ENCODE results near the gene LAMB1.

Gene LAMB1

GRCh38 chr7:107915541-107915940 is 87.4 kb downstream of the LAMB1 start:
- Histone ChIP-seq H2BK12ac (ENCODE audit: low read length in 2 of 2) (no peak overlapping the region), H2AK5ac (ENCODE audit: low read length, severe bottlenecking) (no peak overlapping the region), H3K9me3 (ENCODE audit: control insufficient read depth, low read length) (no peaks in the 10 kb centered on the region), H3K23ac (ENCODE audit: low read length in 2 of 2) (no peak overlapping the region), H2BK5ac (ENCODE audit: low read depth, low read length, poor library complexity, severe bottlenecking) (no peak overlapping the region), H3K18ac (ENCODE audit: low read depth in 1 of 2, low read length in 2 of 2) (no peak overlapping the region), H3K4me3 (ENCODE audit: insufficient read depth in 1 of 2, low read depth in 1 of 2, low read length in 2 of 2) (no peak overlapping the region), H2AFZ (ENCODE audit: low read depth, low read length) (no peak overlapping the region), H3K27me3 (ENCODE audit: control insufficient read depth in 1 of 2, insufficient read depth in 1 of 2, low read length in 2 of 2) (no peaks in the 10 kb centered on the region), H3K79me1 (replicated peaks; ENCODE audit: low read length, poor library complexity, severe bottlenecking) (no peaks in the 10 kb centered on the region), H3K36me3 (ENCODE audit: control insufficient read depth in 1 of 2, insufficient read depth in 2 of 2, low read depth in 1 of 2, low read length in 2 of 2) (peaks cover 0 to 78% of the 10 kb centered on the region in 2 experiments), H3K4me2 (ENCODE audit: low read length, poor library complexity, severe bottlenecking) (no peak overlapping the region), H3K4ac (ENCODE audit: low read depth in 1 of 2, low read length in 2 of 2) (no peak overlapping the region), H2BK15ac (ENCODE audit: low read depth, poor library complexity, severe bottlenecking) (no peak overlapping the region), H3K4me1 (ENCODE audit: control insufficient read depth, insufficient read depth, low read depth, low read length) (no peaks in the 10 kb centered on the region), H2BK120ac (ENCODE audit: low read depth, low read length) (no peak overlapping the region), H3K9ac (ENCODE audit: low read length) (no peak overlapping the region), H3K27ac (ENCODE audit: low read length, poor library complexity, severe bottlenecking) (no peak overlapping the region), H4K8ac (ENCODE audit: low read length) (no peak overlapping the region), H3K14ac (ENCODE audit: low read length in 2 of 2) (no peak overlapping the region), H4K91ac (ENCODE audit: low read length) (no peak overlapping the region)
- 100% methylated on average over 1 of the region's 2 CpGs for WGBS
- no peak for DNase-seq

DNA sequence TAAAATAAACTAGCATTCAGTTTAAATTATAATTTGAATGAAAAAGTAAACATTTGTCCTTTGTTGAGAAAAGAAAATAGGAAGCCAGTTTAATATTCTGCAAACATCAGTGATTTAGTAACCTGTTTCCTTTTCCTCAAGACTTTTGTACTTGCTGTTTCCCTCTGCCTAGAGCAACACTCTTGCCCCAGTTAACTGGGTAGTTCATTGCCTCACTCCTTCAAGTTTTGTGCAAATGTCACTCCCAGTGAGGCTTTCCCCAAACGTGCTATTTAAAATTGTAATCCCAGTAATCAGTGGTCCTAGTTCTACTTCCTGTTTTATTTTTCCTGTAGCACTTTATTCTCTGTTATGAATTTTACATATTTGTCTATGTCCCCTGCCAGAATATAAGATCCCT is 88.1 kb downstream of the LAMB1 start:
- H3K4me3 ChIP-seq (ENCODE audit: insufficient read depth in 1 of 2, low read depth in 1 of 2, low read length in 2 of 2), result no peak overlapping the region
- H3K18ac ChIP-seq (ENCODE audit: low read depth in 1 of 2, low read length in 2 of 2), result no peak overlapping the region
- no peak overlapping the region for H2BK15ac ChIP-seq (ENCODE audit: low read depth, poor library complexity, severe bottlenecking)
- H2BK12ac ChIP-seq (ENCODE audit: low read length in 2 of 2), result no peak overlapping the region
- no peak overlapping the region for H3K27ac ChIP-seq (ENCODE audit: low read length, poor library complexity, severe bottlenecking)
- H3K9me3 ChIP-seq (ENCODE audit: control insufficient read depth, low read length), result no peaks in the 10 kb centered on the region
- H2AK5ac ChIP-seq (ENCODE audit: low read length, severe bottlenecking), result no peak overlapping the region
- H3K36me3 ChIP-seq (ENCODE audit: control insufficient read depth in 1 of 2, insufficient read depth in 2 of 2, low read depth in 1 of 2, low read length in 2 of 2), result peaks cover 1 to 78% of the 10 kb centered on the region in 2 experiments
- no peak overlapping the region for H2AFZ ChIP-seq (ENCODE audit: low read depth, low read length)
- no peaks in the 10 kb centered on the region for H3K79me1 ChIP-seq (replicated peaks; ENCODE audit: low read length, poor library complexity, severe bottlenecking)
- H2BK5ac ChIP-seq (ENCODE audit: low read depth, low read length, poor library complexity, severe bottlenecking), result no peak overlapping the region
- H3K4ac ChIP-seq (ENCODE audit: low read depth in 1 of 2, low read length in 2 of 2), result no peak overlapping the region
- no peak overlapping the region for H2BK120ac ChIP-seq (ENCODE audit: low read depth, low read length)
- no peak overlapping the region for H4K8ac ChIP-seq (ENCODE audit: low read length)
- H3K9ac ChIP-seq (ENCODE audit: low read length), result no peak overlapping the region
- WGBS, result no CpG with 5 or more reads among the region's 1 CpG
- H4K91ac ChIP-seq (ENCODE audit: low read length), result no peak overlapping the region
- no peak overlapping the region for H3K23ac ChIP-seq (ENCODE audit: low read length in 2 of 2)
- no peaks in the 10 kb centered on the region for H3K4me1 ChIP-seq (ENCODE audit: control insufficient read depth, insufficient read depth, low read depth, low read length)
- no peak overlapping the region for H3K4me2 ChIP-seq (ENCODE audit: low read length, poor library complexity, severe bottlenecking)
- no peak for DNase-seq
- H3K14ac ChIP-seq (ENCODE audit: low read length in 2 of 2), result no peak overlapping the region
- no peaks in the 10 kb centered on the region for H3K27me3 ChIP-seq (ENCODE audit: control insufficient read depth in 1 of 2, insufficient read depth in 1 of 2, low read length in 2 of 2)

DNA sequence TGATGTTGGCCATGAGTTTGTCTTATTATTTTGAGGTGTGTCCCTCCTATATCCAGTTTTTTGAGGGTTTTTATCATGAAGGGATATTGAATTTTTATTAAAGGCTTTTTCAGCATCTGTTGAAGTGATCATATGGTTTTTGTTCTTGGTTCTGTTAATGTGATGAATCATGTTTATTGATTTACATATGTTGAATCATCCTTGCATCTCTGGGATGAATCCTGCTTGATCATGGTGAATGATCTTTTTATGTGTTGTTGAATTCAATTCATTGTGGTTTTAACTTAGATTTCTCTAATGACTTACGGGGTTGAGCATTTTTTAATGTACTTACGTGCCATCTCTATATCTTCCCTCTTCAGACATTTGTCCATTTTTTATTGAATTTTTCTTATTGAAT is 89.1 kb downstream of the LAMB1 start:
- no peak overlapping the region for H3K27ac ChIP-seq (ENCODE audit: low read length, poor library complexity, severe bottlenecking)
- no peaks in the 10 kb centered on the region for H3K79me1 ChIP-seq (replicated peaks; ENCODE audit: low read length, poor library complexity, severe bottlenecking)
- H4K8ac ChIP-seq (ENCODE audit: low read length), result no peak overlapping the region
- no peak overlapping the region for H2AFZ ChIP-seq (ENCODE audit: low read depth, low read length)
- H3K4me1 ChIP-seq (ENCODE audit: control insufficient read depth, insufficient read depth, low read depth, low read length), result no peaks in the 10 kb centered on the region
- H3K27me3 ChIP-seq (ENCODE audit: control insufficient read depth in 1 of 2, insufficient read depth in 1 of 2, low read length in 2 of 2), result no peaks in the 10 kb centered on the region
- H3K9me3 ChIP-seq (ENCODE audit: control insufficient read depth, low read length), result no peaks in the 10 kb centered on the region
- H2AK5ac ChIP-seq (ENCODE audit: low read length, severe bottlenecking), result no peak overlapping the region
- no peak overlapping the region for H2BK5ac ChIP-seq (ENCODE audit: low read depth, low read length, poor library complexity, severe bottlenecking)
- H3K4me2 ChIP-seq (ENCODE audit: low read length, poor library complexity, severe bottlenecking), result no peak overlapping the region
- H2BK120ac ChIP-seq (ENCODE audit: low read depth, low read length), result no peak overlapping the region
- peaks cover 3 to 78% of the 10 kb centered on the region in 2 experiments for H3K36me3 ChIP-seq (ENCODE audit: control insufficient read depth in 1 of 2, insufficient read depth in 2 of 2, low read depth in 1 of 2, low read length in 2 of 2)
- WGBS, result no CpG with 5 or more reads among the region's 2 CpGs
- H2BK12ac ChIP-seq (ENCODE audit: low read length in 2 of 2), result no peak overlapping the region
- H3K4me3 ChIP-seq (ENCODE audit: insufficient read depth in 1 of 2, low read depth in 1 of 2, low read length in 2 of 2), result no peak overlapping the region
- no peak for DNase-seq
- no peak overlapping the region for H3K14ac ChIP-seq (ENCODE audit: low read length in 2 of 2)
- H4K91ac ChIP-seq (ENCODE audit: low read length), result no peak overlapping the region
- no peak overlapping the region for H3K18ac ChIP-seq (ENCODE audit: low read depth in 1 of 2, low read length in 2 of 2)
- H3K23ac ChIP-seq (ENCODE audit: low read length in 2 of 2), result no peak overlapping the region
- peak overlapping the region; percentile 30 for H3K9ac ChIP-seq (ENCODE audit: low read length)
- H3K4ac ChIP-seq (ENCODE audit: low read depth in 1 of 2, low read length in 2 of 2), result no peak overlapping the region
- H2BK15ac ChIP-seq (ENCODE audit: low read depth, poor library complexity, severe bottlenecking), result no peak overlapping the region

- no peak overlapping the region for H4K91ac ChIP-seq (ENCODE audit: low read length)
- no peak overlapping the region for H2BK120ac ChIP-seq (ENCODE audit: low read depth, low read length)
- H3K9ac ChIP-seq (ENCODE audit: low read length), result no peak overlapping the region
- no peak overlapping the region for H4K8ac ChIP-seq (ENCODE audit: low read length)
- H3K14ac ChIP-seq (ENCODE audit: low read length in 2 of 2), result no peak overlapping the region
- no peaks in the 10 kb centered on the region for H3K9me3 ChIP-seq (ENCODE audit: control insufficient read depth, low read length)
- no peak overlapping the region for H3K27ac ChIP-seq (ENCODE audit: low read length, poor library complexity, severe bottlenecking)
- H3K27me3 ChIP-seq (ENCODE audit: control insufficient read depth in 1 of 2, insufficient read depth in 1 of 2, low read length in 2 of 2), result no peaks in the 10 kb centered on the region
- no peak overlapping the region for H2AK5ac ChIP-seq (ENCODE audit: low read length, severe bottlenecking)
- no peak overlapping the region for H2BK5ac ChIP-seq (ENCODE audit: low read depth, low read length, poor library complexity, severe bottlenecking)
- no peak overlapping the region for H3K4ac ChIP-seq (ENCODE audit: low read depth in 1 of 2, low read length in 2 of 2)
- H3K36me3 ChIP-seq (ENCODE audit: control insufficient read depth in 1 of 2, insufficient read depth in 2 of 2, low read depth in 1 of 2, low read length in 2 of 2), result peaks cover 7 to 76% of the 10 kb centered on the region in 2 experiments
- no CpG with 5 or more reads among the region's 2 CpGs for WGBS
- H2BK12ac ChIP-seq (ENCODE audit: low read length in 2 of 2), result no peak overlapping the region
- no peak overlapping the region for H2AFZ ChIP-seq (ENCODE audit: low read depth, low read length)
- no peak for DNase-seq
- no peak overlapping the region for H3K4me2 ChIP-seq (ENCODE audit: low read length, poor library complexity, severe bottlenecking)
- H2BK15ac ChIP-seq (ENCODE audit: low read depth, poor library complexity, severe bottlenecking), result no peak overlapping the region
- H3K4me3 ChIP-seq (ENCODE audit: insufficient read depth in 1 of 2, low read depth in 1 of 2, low read length in 2 of 2), result no peak overlapping the region
- H3K79me1 ChIP-seq (replicated peaks; ENCODE audit: low read length, poor library complexity, severe bottlenecking), result peaks cover 2% of the 10 kb centered on the region
- no peaks in the 10 kb centered on the region for H3K4me1 ChIP-seq (ENCODE audit: control insufficient read depth, insufficient read depth, low read depth, low read length)
- no peak overlapping the region for H3K23ac ChIP-seq (ENCODE audit: low read length in 2 of 2)
- no peak overlapping the region for H3K18ac ChIP-seq (ENCODE audit: low read depth in 1 of 2, low read length in 2 of 2)
Observed at GRCh38 chr7:107911981-107912380, 91.0 kb downstream of the LAMB1 start.
